C4-2B (cell line): ENCODE data around the gene TIAM2.

ENCODE experiments used
- H3K27ac ChIP-seq: fragments of 450-650 bp; 2 replicates; pipeline ENCODE4 v1.5.1; 2017
- ZFX ChIP-seq: fragments of 450-650 bp; IDR thresholded peaks from 2 replicates; pipeline ENCODE4 v1.6.1; 2017
- TF ChIP-seq, protein P1 (sequence below): fragments of 450-650 bp; conservative IDR thresholded peaks from 2 replicates; pipeline ENCODE4 v1.5.1; 2017; ENCODE audit warnings: mild to moderate bottlenecking

The TIAM2 gene

DNA sequence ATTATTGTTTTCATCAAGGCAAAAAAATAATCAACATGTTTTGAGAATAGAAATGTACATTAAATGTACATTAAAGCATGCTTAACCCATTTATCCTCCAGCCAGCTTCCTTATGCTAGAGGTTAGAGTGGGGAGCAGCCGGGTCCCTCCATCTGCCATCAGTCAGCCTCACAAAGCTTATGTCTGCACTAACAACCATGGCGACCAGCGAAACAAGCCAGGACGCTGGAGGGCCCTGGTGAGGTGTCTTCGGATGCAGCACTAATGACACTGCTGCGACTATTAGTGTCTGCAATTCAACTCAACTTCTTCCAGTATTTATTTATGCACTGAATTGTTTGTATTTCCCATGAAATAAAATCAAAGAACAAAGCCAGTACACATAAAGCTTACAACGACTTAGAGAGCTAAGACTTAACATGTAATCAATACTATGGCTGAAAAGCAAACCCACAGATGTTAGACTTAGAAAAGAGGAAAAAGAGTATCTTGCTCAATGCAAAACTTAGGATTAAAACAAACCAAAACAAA is 275.5 kb downstream of the TIAM2 start:
- no peak overlapping the region for H3K27ac ChIP-seq
- TF ChIP-seq, protein P1, sequence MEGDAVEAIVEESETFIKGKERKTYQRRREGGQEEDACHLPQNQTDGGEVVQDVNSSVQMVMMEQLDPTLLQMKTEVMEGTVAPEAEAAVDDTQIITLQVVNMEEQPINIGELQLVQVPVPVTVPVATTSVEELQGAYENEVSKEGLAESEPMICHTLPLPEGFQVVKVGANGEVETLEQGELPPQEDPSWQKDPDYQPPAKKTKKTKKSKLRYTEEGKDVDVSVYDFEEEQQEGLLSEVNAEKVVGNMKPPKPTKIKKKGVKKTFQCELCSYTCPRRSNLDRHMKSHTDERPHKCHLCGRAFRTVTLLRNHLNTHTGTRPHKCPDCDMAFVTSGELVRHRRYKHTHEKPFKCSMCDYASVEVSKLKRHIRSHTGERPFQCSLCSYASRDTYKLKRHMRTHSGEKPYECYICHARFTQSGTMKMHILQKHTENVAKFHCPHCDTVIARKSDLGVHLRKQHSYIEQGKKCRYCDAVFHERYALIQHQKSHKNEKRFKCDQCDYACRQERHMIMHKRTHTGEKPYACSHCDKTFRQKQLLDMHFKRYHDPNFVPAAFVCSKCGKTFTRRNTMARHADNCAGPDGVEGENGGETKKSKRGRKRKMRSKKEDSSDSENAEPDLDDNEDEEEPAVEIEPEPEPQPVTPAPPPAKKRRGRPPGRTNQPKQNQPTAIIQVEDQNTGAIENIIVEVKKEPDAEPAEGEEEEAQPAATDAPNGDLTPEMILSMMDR: no peak
- no peak for TF ChIP-seq ZFX

DNA sequence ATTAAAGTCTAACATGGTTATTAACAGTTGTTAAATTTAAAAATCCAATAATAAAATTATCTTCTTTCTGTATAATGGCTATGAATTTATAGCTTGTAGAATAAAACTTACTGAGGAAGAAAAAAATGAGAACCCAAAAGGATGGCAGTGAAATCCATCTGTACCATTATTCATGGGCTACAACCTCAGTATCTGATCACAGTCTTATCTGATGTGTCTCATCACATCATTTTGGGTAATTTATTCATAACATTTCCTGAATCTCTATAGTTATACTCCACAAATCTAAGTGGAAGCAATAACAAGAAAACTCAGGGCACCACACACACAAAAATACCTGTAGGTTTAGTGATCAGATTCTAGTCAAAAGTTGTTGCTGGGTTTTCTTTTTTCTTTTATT is 276.0 kb downstream of the TIAM2 start:
- TF ChIP-seq, protein P1: no peak
- TF ChIP-seq ZFX: no peak
- no peak overlapping the region for H3K27ac ChIP-seq

DNA sequence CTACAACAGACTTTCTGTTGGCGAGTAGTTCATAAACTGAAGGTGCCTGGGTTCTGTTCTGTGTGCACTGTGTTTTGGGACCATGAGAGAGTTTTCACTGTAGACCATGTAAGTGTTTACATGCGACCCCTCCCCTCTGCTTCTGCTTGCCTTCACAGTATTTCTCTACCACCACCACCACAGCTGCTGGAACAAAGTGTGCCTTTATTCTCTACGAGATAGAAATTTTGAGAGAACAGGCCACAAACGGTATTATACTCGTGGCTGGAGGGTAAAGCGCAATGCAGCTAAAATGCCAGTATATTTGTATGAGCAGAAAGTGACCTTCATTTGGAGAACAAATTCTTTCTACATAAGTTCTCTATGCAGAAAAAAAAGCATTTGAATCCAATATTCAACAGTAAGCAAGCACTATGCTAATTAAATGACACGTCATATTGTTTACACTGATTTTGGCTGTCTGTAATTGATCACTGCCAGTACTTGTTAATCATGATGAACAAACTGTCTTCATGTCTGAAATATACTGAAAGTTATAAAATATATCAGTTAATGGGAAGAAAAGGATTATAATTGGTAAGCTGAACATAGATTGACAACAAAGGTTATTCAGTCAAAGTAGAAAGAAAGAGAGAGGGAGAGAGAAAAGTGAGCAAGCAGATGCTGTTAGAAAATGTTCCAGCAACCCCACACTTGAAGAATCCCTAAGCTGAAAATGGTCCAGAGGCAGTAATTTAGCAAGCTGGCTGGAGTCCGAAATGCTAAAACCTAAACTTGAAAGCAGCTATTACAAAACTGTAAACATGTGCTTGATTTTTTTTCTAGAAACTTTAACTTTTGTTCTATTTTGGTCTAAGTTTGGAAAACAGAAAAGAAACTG is 277.5 kb downstream of the TIAM2 start:
- no peak overlapping the region for H3K27ac ChIP-seq
- TF ChIP-seq ZFX: no peak
- TF ChIP-seq, protein P1: no peak

DNA sequence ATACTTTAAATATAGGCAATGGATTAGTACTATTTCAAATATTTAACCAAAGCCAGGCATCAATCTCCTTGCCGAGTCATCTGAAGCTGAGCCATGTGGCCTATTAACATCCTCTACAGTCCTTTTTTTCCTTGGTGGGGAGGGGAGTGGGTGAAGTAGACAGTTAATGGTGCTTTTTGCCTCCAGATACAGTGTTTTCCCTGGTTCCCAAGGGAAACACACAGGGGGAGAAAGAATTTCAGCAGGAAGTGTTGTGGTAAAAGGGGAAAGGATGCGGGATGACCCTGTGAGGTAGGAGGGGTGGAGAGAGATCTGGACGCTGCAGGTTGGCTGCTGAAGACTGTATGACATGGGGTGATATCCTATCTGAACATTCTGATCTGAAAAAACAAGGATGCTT is 278.3 kb downstream of the TIAM2 start:
- TF ChIP-seq ZFX: no peak
- TF ChIP-seq, protein P1: no peak
- no peak overlapping the region for H3K27ac ChIP-seq

DNA sequence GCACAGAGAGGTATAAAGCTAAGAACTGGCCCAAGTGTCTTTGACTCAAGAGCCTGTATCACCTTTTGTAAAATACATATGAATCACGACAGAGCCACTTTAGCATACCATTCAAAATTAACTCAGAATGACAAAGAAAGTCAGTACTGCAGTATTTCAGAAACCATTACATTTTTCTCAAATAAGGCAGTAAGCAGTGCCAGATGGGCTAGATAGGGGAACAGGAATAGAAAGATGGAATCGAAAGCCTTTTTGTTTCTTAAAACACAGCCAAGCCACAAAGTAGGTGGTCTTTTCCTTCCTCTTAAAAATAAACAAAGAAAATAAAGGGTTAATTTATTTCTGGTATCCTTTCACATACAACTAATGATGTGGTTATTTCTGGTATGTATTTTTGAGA is 279.0 kb downstream of the TIAM2 start:
- no peak for TF ChIP-seq ZFX
- TF ChIP-seq, protein P1: no peak
- no peak overlapping the region for H3K27ac ChIP-seq

DNA sequence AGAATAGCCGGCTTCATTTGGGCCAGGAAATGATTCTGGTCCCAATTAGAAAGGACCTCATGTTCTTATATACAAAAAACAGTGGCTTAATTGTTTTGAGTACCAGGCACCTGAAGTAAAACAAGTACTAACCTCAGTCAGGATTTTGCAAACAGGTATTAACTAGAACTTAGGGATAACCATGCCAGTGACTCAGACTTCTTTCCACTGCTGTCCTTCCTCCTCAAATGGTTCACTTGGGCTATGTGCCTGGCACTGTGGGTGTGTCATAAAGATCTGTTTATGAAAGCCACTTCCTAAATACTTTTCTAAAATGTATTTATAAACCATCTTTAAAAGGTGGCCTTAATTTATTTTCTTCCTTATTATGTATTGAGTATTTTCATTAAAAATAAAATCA is 279.4 kb downstream of the TIAM2 start:
- TF ChIP-seq, protein P1: no peak
- no peak for TF ChIP-seq ZFX
- no peak overlapping the region for H3K27ac ChIP-seq

DNA sequence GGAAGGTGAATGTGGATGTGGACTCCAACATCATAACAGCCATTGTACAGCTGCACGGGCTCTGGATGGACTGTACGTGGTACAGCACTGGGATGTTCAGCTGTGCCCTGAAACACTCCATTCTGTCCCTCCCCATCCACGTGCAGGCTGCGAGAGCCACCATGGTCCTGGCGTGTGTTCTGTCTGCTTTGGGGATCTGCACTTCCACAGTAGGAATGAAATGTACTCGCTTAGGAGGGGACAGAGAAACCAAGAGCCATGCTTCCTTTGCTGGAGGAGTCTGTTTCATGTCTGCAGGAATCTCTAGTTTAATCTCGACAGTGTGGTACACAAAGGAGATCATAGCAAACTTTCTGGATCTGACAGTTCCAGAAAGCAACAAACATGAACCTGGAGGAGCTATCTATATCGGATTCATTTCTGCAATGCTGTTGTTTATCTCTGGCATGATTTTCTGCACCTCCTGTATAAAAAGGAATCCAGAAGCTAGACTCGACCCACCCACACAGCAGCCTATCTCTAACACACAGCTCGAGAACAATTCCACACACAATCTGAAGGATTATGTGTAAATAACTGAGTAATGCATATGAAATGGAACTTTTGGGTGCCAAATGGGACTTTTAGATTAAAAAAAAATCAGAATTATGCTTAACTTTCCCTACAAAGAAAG is 280.8 kb downstream of the TIAM2 start:
- TF ChIP-seq, protein P1: no peak
- TF ChIP-seq ZFX: no peak

More for the DNA sequence above, 280.8 kb downstream of the TIAM2 start:
- H3K27ac ChIP-seq: no peak overlapping the region
